Panc1 (cell line): ENCODE measurements around the gene DNAL4. TPM values are rescaled to one million over a fixed set of nuclear protein-coding genes. Genes with fewer than 3 reads are reported as not detected.

Source experiments
- ATAC-seq: fragments of 200-7000 bp; cut with Tn5 transposase; 2 replicates; pipeline ENCODE4 v1.9.1; 2020; ENCODE audit warnings: mild to moderate bottlenecking, moderate library complexity
- BruUV-seq: library from RNA; stranded (reverse); fragments of 400-500 nt; replicated peaks from 2 replicates; lab custom pipeline; 2021; lab: Mats Ljungman, UMichigan
- CTCF ChIA-PET: fragments of 300-600 bp; sonication (Branson Sonifier 250); formaldehyde crosslinking; loops from one replicate; lab custom pipeline; 2022; ENCODE audit warnings: antibody characterized with exemption; lab: Charles Lee
- POLR2A ChIA-PET: fragments of 300-600 bp; sonication (Branson Sonifier 250); formaldehyde crosslinking; loops from one replicate; lab custom pipeline; 2022; ENCODE audit warnings: antibody characterized with exemption; lab: Charles Lee
- DNase-seq: peaks from one replicate; pipeline ENCODE4 v3.0.0-alpha.2; 2010; ENCODE audit warnings: low read depth, low spot score
- H3K27ac ChIP-seq: 2 replicates; pipeline ENCODE4 v1.5.1; 2011; ENCODE audit warnings: mild to moderate bottlenecking, low read length, inconsistent platforms
- H3K27me3 ChIP-seq: fragments of 200-500 bp; sonication (Bioruptor generic); 2 replicates; pipeline ENCODE4 v1.6.0; 2014; ENCODE audit warnings: low read length, inconsistent platforms; ENCODE audit not compliant: control insufficient read depth, insufficient read depth
- H3K36me3 ChIP-seq: fragments of 200-500 bp; sonication (Bioruptor generic); 2 replicates; pipeline ENCODE4 v1.5.1; 2014; ENCODE audit warnings: inconsistent platforms, mild to moderate bottlenecking, low read length, moderate library complexity; ENCODE audit not compliant: control insufficient read depth, insufficient read depth
- H3K4me1 ChIP-seq: 2 replicates; pipeline ENCODE4 v1.5.1; 2011; ENCODE audit warnings: inconsistent platforms, mild to moderate bottlenecking, low read length, moderate library complexity; ENCODE audit not compliant: control insufficient read depth, insufficient read depth
- H3K4me3 ChIP-seq, 2 experiments: 2 replicates each; pipeline ENCODE4 v1.5.1; 2011 to 2012; ENCODE audit warnings: low read depth in 2 of 2, low read length in 2 of 2, mild to moderate bottlenecking in 2 of 2, inconsistent platforms in 1 of 2, moderate library complexity in 1 of 2
- H3K9me3 ChIP-seq: fragments of 200-500 bp; sonication (Bioruptor generic); 2 replicates; pipeline ENCODE4 v1.5.1; 2014; ENCODE audit warnings: low read depth, mild to moderate bottlenecking, inconsistent platforms, low read length, moderate library complexity; ENCODE audit not compliant: control insufficient read depth, insufficient read depth
- CTCF ChIP-seq: fragments of 450-650 bp; IDR thresholded peaks from 2 replicates; pipeline ENCODE4 v1.5.1; 2017; ENCODE audit warnings: mild to moderate bottlenecking
- POLR2AphosphoS5 ChIP-seq: IDR thresholded peaks from 2 replicates; pipeline ENCODE4 v1.6.1; 2012; ENCODE audit warnings: mild to moderate bottlenecking, low read depth, low read length, moderate library complexity
- SIN3A ChIP-seq: IDR thresholded peaks from 2 replicates; pipeline ENCODE4 v1.6.1; 2012; ENCODE audit warnings: low read depth, mild to moderate bottlenecking, low read length, moderate library complexity, borderline replicate concordance; ENCODE audit not compliant: insufficient read depth
- TCF7L2 ChIP-seq: IDR thresholded peaks from 2 replicates; pipeline ENCODE4 v1.6.1; 2011; ENCODE audit warnings: mild to moderate bottlenecking, low read depth, low read length, inconsistent platforms
- in situ Hi-C: cut with HindIII; loops from 2 replicates; pipeline ENCODE4 v1.10.0; 2016; ENCODE audit warnings: low sequenced_read_pairs, low pct_unique_long_range_greater_than_20kb
- intact Hi-C: fragments of 100-400 bp; cut with micrococcal nuclease; formaldehyde crosslinking; loops from one replicate; pipeline ENCODE4 v1.10.0; 2022; ENCODE audit not compliant: unreplicated experiment
- total RNA-seq: library from RNA; stranded (reverse); gene quantifications from one replicate; pipeline ENCODE4 v1.2.1, GENCODE V29; 2021; ENCODE audit not compliant: unreplicated experiment
- TF ChIP-seq, protein P1 (sequence below), 2 experiments: IDR thresholded peaks; 2 replicates each; pipeline ENCODE4 v1.6.1; 2011 to 2012; ENCODE audit warnings: low read depth in 2 of 2, control low read depth in 1 of 2, low read length in 1 of 2, mild to moderate bottlenecking in 1 of 2, moderate library complexity in 1 of 2; ENCODE audit not compliant: insufficient read depth in 1 of 2

The DNAL4 gene
- total RNA-seq, 1 experiment from 2014 or later: 10.5 TPM

- DNase-seq (no peak), ATAC-seq (0 out of 2 replicates have a peak, but pooled peaks have one; percentile 41)
- BruUV-seq: no TSS peak
- Histone ChIP-seq H3K27me3 (no peaks in the 10 kb centered on the region), H3K36me3 (no peaks in the 10 kb centered on the region), H3K4me1 (peaks cover 3% of the 10 kb centered on the region; the same call in 1 of the 2 replicates), H3K9me3 (no peaks in the 10 kb centered on the region), H3K27ac (no peak overlapping the region), H3K4me3 (no peak overlapping the region)
- intact Hi-C loops (no loop called here), in situ Hi-C loops (no loop called here)
- TF ChIP-seq TCF7L2 (no peak), CTCF (no peak), SIN3A (no peak), POLR2AphosphoS5 (no peak)
- TF ChIP-seq, protein P1, sequence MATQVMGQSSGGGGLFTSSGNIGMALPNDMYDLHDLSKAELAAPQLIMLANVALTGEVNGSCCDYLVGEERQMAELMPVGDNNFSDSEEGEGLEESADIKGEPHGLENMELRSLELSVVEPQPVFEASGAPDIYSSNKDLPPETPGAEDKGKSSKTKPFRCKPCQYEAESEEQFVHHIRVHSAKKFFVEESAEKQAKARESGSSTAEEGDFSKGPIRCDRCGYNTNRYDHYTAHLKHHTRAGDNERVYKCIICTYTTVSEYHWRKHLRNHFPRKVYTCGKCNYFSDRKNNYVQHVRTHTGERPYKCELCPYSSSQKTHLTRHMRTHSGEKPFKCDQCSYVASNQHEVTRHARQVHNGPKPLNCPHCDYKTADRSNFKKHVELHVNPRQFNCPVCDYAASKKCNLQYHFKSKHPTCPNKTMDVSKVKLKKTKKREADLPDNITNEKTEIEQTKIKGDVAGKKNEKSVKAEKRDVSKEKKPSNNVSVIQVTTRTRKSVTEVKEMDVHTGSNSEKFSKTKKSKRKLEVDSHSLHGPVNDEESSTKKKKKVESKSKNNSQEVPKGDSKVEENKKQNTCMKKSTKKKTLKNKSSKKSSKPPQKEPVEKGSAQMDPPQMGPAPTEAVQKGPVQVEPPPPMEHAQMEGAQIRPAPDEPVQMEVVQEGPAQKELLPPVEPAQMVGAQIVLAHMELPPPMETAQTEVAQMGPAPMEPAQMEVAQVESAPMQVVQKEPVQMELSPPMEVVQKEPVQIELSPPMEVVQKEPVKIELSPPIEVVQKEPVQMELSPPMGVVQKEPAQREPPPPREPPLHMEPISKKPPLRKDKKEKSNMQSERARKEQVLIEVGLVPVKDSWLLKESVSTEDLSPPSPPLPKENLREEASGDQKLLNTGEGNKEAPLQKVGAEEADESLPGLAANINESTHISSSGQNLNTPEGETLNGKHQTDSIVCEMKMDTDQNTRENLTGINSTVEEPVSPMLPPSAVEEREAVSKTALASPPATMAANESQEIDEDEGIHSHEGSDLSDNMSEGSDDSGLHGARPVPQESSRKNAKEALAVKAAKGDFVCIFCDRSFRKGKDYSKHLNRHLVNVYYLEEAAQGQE (IDR thresholded peaks at IDR 0.05; ENCODE audit: insufficient read depth in 1 of 2, low read depth in 2 of 2, low read length in 1 of 2): no peak
- ChIA-PET CTCF (no interaction called here), POLR2A (interaction anchor here (0.7 kb wide), 1 partner anchor 23 kb away, joined by 4 read pairs; no protein-coding TSS in a partner anchor)
Observed at GRCh38 chr22:38760477-38761201, 33.3 kb downstream of the DNAL4 start.

DNA sequence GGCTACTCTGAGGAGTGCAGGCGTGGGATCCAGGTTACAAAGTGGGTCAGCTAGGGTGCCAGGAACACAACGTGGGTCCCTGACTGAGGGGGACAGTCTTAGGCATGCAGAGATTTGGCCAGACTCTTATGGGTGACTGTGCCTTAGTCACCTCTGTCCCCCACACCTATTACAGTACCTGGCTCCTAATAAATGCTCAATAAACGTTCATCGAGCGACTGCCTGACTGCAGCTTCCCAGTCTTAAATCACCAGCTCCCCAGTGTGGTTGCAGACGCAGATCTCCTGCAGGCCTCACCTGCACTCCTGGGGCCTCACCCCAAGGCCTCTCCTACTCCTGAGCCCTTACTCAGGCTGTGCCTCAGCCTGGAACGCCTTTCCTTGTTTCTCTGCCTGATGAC is 34.9 kb downstream of the DNAL4 start:
- intact Hi-C loops: no loop called here
- ChIA-PET CTCF (no interaction called here), POLR2A (interaction anchor here (0.6 kb wide), 1 partner anchor 12 kb away, joined by 5 read pairs; no protein-coding TSS in a partner anchor)
- Histone ChIP-seq H3K9me3 (no peaks in the 10 kb centered on the region), H3K27me3 (no peaks in the 10 kb centered on the region), H3K36me3 (no peaks in the 10 kb centered on the region), H3K4me3 (no peak overlapping the region), H3K4me1 (peaks cover 9% of the 10 kb centered on the region; the same call in 1 of the 2 replicates), H3K27ac (no peak overlapping the region)
- DNase-seq (no peak), ATAC-seq (no peak)
- TF ChIP-seq POLR2AphosphoS5 (no peak), TCF7L2 (no peak), CTCF (no peak), SIN3A (no peak)
- TF ChIP-seq, protein P1 (IDR thresholded peaks at IDR 0.05; ENCODE audit: insufficient read depth in 1 of 2, low read depth in 2 of 2, low read length in 1 of 2): no peak
- no TSS peak for BruUV-seq
- in situ Hi-C loops: no loop called here
